SH-SY5Y (cell line): Measurements from ENCODE around the gene SMPD1.

Source experiments
- GATA2 ChIP-seq: IDR thresholded peaks from 2 replicates; pipeline ENCODE4 v1.6.1; 2011; ENCODE audit warnings: mild to moderate bottlenecking, low read depth, low read length
- GATA3 ChIP-seq: IDR thresholded peaks from 2 replicates; pipeline ENCODE4 v1.6.1; 2011; ENCODE audit warnings: low read depth, mild to moderate bottlenecking, low read length, moderate library complexity

The SMPD1 gene

GRCh38 chr11:6365659-6366058, 24.6 kb upstream of the SMPD1 start:
- TF ChIP-seq GATA2 (no peak), GATA3 (no peak)

GRCh38 chr11:6371825-6372224, 18.4 kb upstream of the SMPD1 start:
- TF ChIP-seq GATA3 = no peak
- TF ChIP-seq GATA2 = no peak

DNA sequence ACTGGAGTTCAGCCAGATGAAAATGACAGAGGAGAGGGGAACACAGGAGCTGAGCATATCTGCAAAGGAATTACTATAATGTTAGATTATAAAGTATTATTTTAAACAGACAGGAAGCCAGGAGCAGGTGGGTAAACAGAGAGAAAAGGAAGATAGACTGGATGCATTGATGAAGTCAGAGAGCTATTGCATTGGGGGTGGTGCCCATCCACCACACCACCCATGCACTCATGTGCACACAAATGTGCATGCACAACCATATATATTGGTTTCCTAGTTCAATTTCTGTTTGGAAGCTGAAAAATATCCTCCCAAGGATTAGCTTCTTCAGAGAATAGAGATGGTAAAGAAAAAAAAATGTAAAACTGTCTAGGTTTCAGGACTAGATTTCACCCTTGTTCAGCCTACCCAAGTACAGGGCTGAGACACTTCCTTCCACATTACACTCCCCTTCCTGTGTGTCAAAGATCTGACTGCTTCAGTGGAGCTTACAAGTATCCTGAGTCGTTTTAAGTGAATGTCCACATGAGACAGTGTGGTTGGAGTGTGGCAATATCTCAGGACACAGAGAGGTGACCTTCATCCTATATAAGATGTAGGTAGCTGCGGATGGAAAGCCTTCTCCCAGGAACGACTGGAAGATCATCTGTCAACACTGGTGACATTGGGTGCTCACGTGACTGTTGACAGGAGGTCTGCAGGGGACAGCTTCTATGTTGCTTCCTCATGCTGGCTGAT, 12.2 kb upstream of the SMPD1 start:
- TF ChIP-seq GATA3 = no peak
- TF ChIP-seq GATA2 = no peak

DNA sequence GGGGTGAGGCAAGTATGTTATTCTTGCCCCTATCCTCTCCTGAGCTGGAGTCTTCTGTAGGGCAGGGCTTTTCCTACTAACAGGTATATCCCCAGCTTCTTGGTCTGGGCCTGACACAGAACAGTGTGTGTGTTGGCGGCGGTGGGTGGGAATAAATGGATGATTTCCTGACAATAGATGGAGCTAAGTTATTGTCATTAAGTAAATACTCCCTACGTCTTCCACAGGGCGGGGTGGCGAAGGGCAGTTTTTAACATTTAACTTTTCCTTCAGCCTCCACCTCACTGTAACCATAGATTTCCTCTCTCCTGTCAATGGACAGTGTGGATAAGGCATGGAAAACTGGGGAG, 11.7 kb upstream of the SMPD1 start:
- TF ChIP-seq GATA2 = no peak
- no peak for TF ChIP-seq GATA3

DNA sequence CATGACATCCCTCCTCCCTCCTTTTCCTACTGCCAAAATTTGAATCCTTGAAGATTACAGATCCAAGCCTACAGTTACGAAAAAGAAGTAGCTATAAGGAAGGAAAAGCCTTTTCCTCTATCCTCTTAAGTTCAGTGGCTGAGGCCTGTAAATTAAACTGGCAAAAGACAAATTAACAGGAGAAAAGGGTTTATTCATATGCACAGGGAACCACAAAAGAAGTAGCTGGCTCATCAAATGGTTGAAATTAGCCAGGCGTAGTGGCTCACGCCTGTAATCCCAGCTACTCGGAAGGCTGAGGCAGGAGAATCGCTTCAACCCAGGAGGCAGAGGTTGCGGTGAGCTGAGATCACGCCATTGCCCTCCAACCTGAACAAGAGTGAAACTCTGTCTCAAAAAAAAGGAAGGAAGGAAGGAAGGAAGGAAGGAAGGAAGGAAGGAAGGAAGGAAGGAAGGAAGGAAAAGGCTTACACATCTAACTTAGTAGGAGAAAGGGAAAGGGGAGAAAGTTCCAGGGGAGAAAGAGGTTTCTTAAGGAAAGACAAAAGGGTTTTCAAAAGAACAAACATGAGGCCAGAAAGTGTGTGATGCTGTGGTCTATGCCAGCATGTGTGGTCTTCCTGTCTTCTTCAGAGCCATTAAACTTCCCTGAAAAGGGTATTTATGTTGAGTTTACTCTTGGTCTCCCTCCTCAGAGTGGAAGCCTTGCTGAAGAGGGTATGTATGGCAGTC, 5.1 kb upstream of the SMPD1 start:
- TF ChIP-seq GATA3 (no peak), GATA2 (no peak)

- TF ChIP-seq GATA3 (no peak), GATA2 (no peak)
These were observed 2.3 kb upstream of the SMPD1 start for GRCh38 chr11:6387811-6388599.

DNA sequence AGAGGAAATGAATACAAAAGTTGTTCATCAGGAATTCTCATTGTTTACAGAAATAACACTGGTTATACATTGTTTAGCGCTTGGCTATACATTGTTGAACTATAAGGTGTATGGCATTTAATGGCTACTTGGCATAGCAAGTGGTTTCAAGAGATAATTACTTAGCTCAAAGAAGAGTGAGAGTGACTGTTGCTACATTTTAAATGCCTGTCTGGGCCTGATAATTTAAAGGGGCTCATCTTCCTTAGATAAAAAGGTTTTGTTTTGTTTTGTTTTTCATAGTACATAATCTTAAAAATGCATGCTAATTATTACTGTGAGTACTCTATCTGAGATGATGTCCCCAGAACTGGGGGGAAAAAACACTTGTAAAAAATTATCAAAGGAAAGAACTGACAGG, 1.5 kb upstream of the SMPD1 start:
- TF ChIP-seq GATA3 = no peak
- no peak for TF ChIP-seq GATA2

DNA sequence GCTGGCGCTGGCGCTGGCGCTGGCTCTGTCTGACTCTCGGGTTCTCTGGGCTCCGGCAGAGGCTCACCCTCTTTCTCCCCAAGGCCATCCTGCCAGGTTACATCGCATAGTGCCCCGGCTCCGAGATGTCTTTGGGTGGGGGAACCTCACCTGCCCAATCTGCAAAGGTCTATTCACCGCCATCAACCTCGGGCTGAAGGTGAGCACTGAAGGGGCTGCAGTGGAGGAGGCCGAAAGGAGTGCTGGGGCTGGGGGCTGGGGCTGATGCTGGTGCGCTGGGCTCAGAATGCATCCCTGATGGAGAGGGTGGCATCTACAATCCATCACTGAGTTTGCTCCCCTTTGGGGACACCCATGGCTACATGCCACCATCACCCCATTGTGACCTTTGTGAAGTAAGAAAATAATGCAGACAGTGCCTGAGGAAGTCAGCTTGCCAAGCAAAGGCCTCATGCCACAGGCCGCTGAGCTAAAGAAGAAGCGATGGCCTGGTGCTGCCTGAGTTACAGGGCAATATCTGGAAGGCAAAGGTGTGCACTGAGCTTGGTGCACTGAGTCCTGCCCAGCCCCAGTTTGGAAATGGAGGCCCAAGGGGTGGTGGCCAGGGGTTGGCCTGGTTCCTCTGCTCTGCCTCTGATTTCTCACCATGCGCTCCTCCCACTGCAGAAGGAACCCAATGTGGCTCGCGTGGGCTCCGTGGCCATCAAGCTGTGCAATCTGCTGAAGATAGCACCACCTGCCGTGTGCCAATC, 620 bp downstream of the SMPD1 start:
- TF ChIP-seq GATA3 = no peak
- no peak for TF ChIP-seq GATA2

GRCh38 chr11:6391537-6392134, 1.4 kb downstream of the SMPD1 start:
- no peak for TF ChIP-seq GATA2
- no peak for TF ChIP-seq GATA3

- TF ChIP-seq GATA2 = no peak
- no peak for TF ChIP-seq GATA3
These were observed 3.9 kb downstream of the SMPD1 start for GRCh38 chr11:6393989-6394670.

GRCh38 chr11:6395470-6396060, 5.3 kb downstream of the SMPD1 start:
- no peak for TF ChIP-seq GATA3

GRCh38 chr11:6397156-6397555, 6.9 kb downstream of the SMPD1 start:
- TF ChIP-seq GATA2 (no peak), GATA3 (no peak)

- TF ChIP-seq GATA3 (no peak), GATA2 (no peak)
These were observed 7.4 kb downstream of the SMPD1 start for GRCh38 chr11:6397636-6398035.
